K562 (cell line): ENCODE results near the gene PRKAA1. TPM values are rescaled to one million over a fixed set of nuclear protein-coding genes. Genes with fewer than 3 reads are reported as not detected.

Source experiments
- BRCA1 ChIP-seq, 2 experiments: fragments of 450-650 bp in 1 of 2; sonication (generic) in 1 of 2; formaldehyde crosslinking in 1 of 2; IDR thresholded peaks; 2 replicates each; pipeline versions ENCODE4 v1.5.0 to v1.6.1; 2017 to 2020; ENCODE audit warnings: mild to moderate bottlenecking in 1 of 2, missing genetic modification reagents in 1 of 2
- BRD9 ChIP-seq: fragments of 450-650 bp; IDR thresholded peaks from 2 replicates; pipeline ENCODE4 v1.6.1; 2018; ENCODE audit warnings: low read depth; ENCODE audit not compliant: partially characterized antibody
- CTCF ChIP-seq, 3 experiments: IDR thresholded peaks in 2 of 3; conservative IDR thresholded peaks in 1 of 3; 2 replicates each; pipeline ENCODE4 v1.5.1; 2011 to 2012; ENCODE audit warnings: low read length in 3 of 3, mild to moderate bottlenecking in 3 of 3, control low read depth in 2 of 3, improper control_type of control experiment in 1 of 3, inconsistent platforms in 1 of 3, low read depth in 1 of 3, mixed read lengths in 1 of 3, moderate library complexity in 1 of 3; ENCODE audit not compliant: insufficient read depth in 2 of 3
- DDX20 ChIP-seq: fragments of 450-650 bp; IDR thresholded peaks from 2 replicates; pipeline ENCODE4 v1.6.1; 2016; ENCODE audit warnings: missing genetic modification characterization, low read depth, mild to moderate bottlenecking, missing compliant biosample characterization, moderate library complexity
- DPF2 ChIP-seq: fragments of 450-650 bp; IDR thresholded peaks from 2 replicates; pipeline ENCODE4 v1.6.1; 2016
- FUS ChIP-seq: fragments of 200-400 bp; formaldehyde crosslinking; optimal IDR thresholded peaks from 2 replicates; pipeline ENCODE3; 2017; ENCODE audit warnings: low read depth, low read length
- GABPB1 ChIP-seq: sonication (generic); formaldehyde crosslinking; IDR thresholded peaks from 2 replicates; pipeline ENCODE4 v1.8.0; 2022; ENCODE audit warnings: mild to moderate bottlenecking, missing genetic modification reagents
- HES1 ChIP-seq: fragments of 450-650 bp; IDR thresholded peaks from 2 replicates; pipeline ENCODE4 v1.6.1; 2016; ENCODE audit warnings: low read depth, mild to moderate bottlenecking, moderate library complexity
- NCOA1 ChIP-seq: fragments of 450-650 bp; IDR thresholded peaks from 2 replicates; pipeline ENCODE4 v1.6.1; 2016; ENCODE audit warnings: low read depth
- NR2C2 ChIP-seq, 2 experiments: fragments of 200-800 bp in 1 of 2; sonication (Bioruptor generic) in 1 of 2; sonication (generic) in 1 of 2; formaldehyde crosslinking in 1 of 2; IDR thresholded peaks; 2 replicates each; pipeline versions ENCODE4 v1.6.1 to v1.8.0; 2016 to 2022; ENCODE audit warnings: mild to moderate bottlenecking in 1 of 2, missing compliant biosample characterization in 1 of 2, missing genetic modification characterization in 1 of 2, missing genetic modification reagents in 1 of 2
- NRF1 ChIP-seq, 2 experiments: fragments of 450-650 bp; IDR thresholded peaks in 1 of 2; conservative IDR thresholded peaks in 1 of 2; 2 replicates each; pipeline ENCODE4 v1.6.1; 2014; ENCODE audit warnings: mild to moderate bottlenecking in 2 of 2
- PTRF ChIP-seq: fragments of 450-650 bp; IDR thresholded peaks from 2 replicates; pipeline ENCODE4 v1.6.1; 2016; ENCODE audit warnings: mild to moderate bottlenecking, missing genetic modification characterization, missing compliant biosample characterization
- RBM14 ChIP-seq: fragments of 200-400 bp; formaldehyde crosslinking; IDR thresholded peaks from 2 replicates; pipeline ENCODE4 v1.6.1; 2018; ENCODE audit warnings: low read depth, mild to moderate bottlenecking, low read length, moderate library complexity, borderline replicate concordance; ENCODE audit not compliant: insufficient read depth
- SPI1 ChIP-seq: IDR thresholded peaks from 2 replicates; pipeline ENCODE4 v1.6.1; 2011; ENCODE audit warnings: low read depth, low read length, control low read depth, borderline replicate concordance
- SRSF7 ChIP-seq: fragments of 200-400 bp; formaldehyde crosslinking; optimal IDR thresholded peaks from 2 replicates; pipeline ENCODE3; 2017; ENCODE audit warnings: mild to moderate bottlenecking, low read depth, low read length
- XRCC4 ChIP-seq: IDR thresholded peaks from one replicate; pipeline ENCODE4 v1.6.1; 2011; ENCODE audit not compliant: insufficient read depth, insufficient read length; ENCODE audit errors: extremely low read depth
- ZNF23 ChIP-seq: fragments of 250-450 bp; sonication (Bioruptor Pico); IDR thresholded peaks from 2 replicates; pipeline ENCODE4 v1.4.0; 2020; ENCODE audit warnings: mild to moderate bottlenecking
- ZNF354B ChIP-seq: fragments of 250-450 bp; sonication (Bioruptor Pico); IDR thresholded peaks from 2 replicates; pipeline ENCODE4 v1.4.0; 2020
- ZNF57 ChIP-seq: fragments of 450-650 bp; formaldehyde crosslinking; IDR thresholded peaks from 2 replicates; pipeline ENCODE4 v1.4.0; 2020; ENCODE audit warnings: mild to moderate bottlenecking, moderate library complexity
- ZNF717 ChIP-seq: fragments of 250-450 bp; sonication (Bioruptor Pico); IDR thresholded peaks from 2 replicates; pipeline ENCODE4 v1.5.0; 2021
- polyA plus RNA-seq, 8 experiments: library from polyadenylated mRNA; depleted of rRNA in 4 of 8; stranded (reverse) in 5 of 8; unstranded in 3 of 8; fragments of >200 nt; fragmentation: Nextera tagmentation in 2 of 8; fragmentation: Illumina TruSeq in 1 of 8; extraction: Ambion mirVana in 2 of 8; extraction: Trizol in 1 of 8; gene quantifications; 2 replicates each; pipeline versions ENCODE4 v1.2.1 to v1.2.3, GENCODE V29; 2011 to 2014; ENCODE audit warnings: inconsistent platforms in 1 of 8, missing spikeins in 1 of 8
- total RNA-seq, 7 experiments: library from RNA; depleted of rRNA in 6 of 7; stranded (reverse); fragments of >200 nt in 6 of 7; fragmentation: Illumina TruSeq in 2 of 7; extraction: Trizol in 2 of 7; gene quantifications; 2 replicates each; pipeline versions ENCODE4 v1.2.1 to v1.2.3, GENCODE V29; 2011 to 2021; ENCODE audit warnings: low replicate concordance in 1 of 7
- TF ChIP-seq, protein P1 (sequence below), 2 experiments: fragments of 450-650 bp in 1 of 2; IDR thresholded peaks; 2 replicates each; pipeline ENCODE4 v1.6.1; 2011 to 2017; ENCODE audit warnings: low read depth in 2 of 2, antibody characterized with exemption in 1 of 2, borderline replicate concordance in 1 of 2, low read length in 1 of 2, mild to moderate bottlenecking in 1 of 2, mixed read lengths in 1 of 2; ENCODE audit not compliant: control insufficient read depth in 1 of 2

PRKAA1 gene
- total and polyA plus RNA-seq, 9 of the 15 experiments (the other 6 are each of a cell fraction or from before 2014, with no cell fraction given), result 24.5 to 84.0 (median 51.4) TPM

- no peak for TF ChIP-seq CTCF (IDR thresholded peaks at IDR 0.05 in 2 of 3, conservative IDR thresholded peaks at IDR 0.05 in 1 of 3; ENCODE audit: insufficient read depth in 2 of 3, low read depth in 1 of 3, low read length in 3 of 3)
- TF ChIP-seq NRF1 (conservative IDR thresholded peaks at IDR 0.05 in 1 of 2, IDR thresholded peaks at IDR 0.05 in 1 of 2), result peak; percentile 13 to 33; a peak in 1 of 4 replicates
- TF ChIP-seq NCOA1, result peak; percentile 99
- 0 out of 2 replicates have a peak, but pooled peaks have one; percentile 67 for TF ChIP-seq ZNF717 (CRISPR knock-in tag)
- TF ChIP-seq PTRF (tag), result no peak
- TF ChIP-seq GABPB1, result peak; percentile 100
- no peak for TF ChIP-seq FUS
- no peak for TF ChIP-seq ZNF57 (CRISPR knock-in tag)
- peak; percentile 96 for TF ChIP-seq SPI1
- TF ChIP-seq SRSF7, result no peak
- TF ChIP-seq ZNF23 (CRISPR knock-in tag), result no peak
- TF ChIP-seq DPF2, result no peak; the same call in 1 of the 2 replicates
- peak; percentile 99 for TF ChIP-seq NR2C2 (CRISPR knock-in tag; IDR thresholded peaks at IDR 0.05)
- TF ChIP-seq NR2C2 (tag; IDR thresholded peaks at IDR 0.05), result peak; percentile 100
- TF ChIP-seq HES1, result no peak; the same call in 1 of the 2 replicates
- no peak for TF ChIP-seq BRCA1 (IDR thresholded peaks at IDR 0.05)
- TF ChIP-seq BRCA1 (CRISPR knock-in tag; IDR thresholded peaks at IDR 0.05), result no peak
- peak; percentile 100 for TF ChIP-seq BRD9
- TF ChIP-seq, protein P1, sequence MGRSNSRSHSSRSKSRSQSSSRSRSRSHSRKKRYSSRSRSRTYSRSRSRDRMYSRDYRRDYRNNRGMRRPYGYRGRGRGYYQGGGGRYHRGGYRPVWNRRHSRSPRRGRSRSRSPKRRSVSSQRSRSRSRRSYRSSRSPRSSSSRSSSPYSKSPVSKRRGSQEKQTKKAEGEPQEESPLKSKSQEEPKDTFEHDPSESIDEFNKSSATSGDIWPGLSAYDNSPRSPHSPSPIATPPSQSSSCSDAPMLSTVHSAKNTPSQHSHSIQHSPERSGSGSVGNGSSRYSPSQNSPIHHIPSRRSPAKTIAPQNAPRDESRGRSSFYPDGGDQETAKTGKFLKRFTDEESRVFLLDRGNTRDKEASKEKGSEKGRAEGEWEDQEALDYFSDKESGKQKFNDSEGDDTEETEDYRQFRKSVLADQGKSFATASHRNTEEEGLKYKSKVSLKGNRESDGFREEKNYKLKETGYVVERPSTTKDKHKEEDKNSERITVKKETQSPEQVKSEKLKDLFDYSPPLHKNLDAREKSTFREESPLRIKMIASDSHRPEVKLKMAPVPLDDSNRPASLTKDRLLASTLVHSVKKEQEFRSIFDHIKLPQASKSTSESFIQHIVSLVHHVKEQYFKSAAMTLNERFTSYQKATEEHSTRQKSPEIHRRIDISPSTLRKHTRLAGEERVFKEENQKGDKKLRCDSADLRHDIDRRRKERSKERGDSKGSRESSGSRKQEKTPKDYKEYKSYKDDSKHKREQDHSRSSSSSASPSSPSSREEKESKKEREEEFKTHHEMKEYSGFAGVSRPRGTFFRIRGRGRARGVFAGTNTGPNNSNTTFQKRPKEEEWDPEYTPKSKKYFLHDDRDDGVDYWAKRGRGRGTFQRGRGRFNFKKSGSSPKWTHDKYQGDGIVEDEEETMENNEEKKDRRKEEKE (IDR thresholded peaks at IDR 0.05; ENCODE audit: borderline replicate concordance in 1 of 2, control insufficient read depth in 1 of 2, low read depth in 2 of 2, low read length in 1 of 2), result peak in 1 of 2 experiments; percentile 99; a peak in 2 of 4 replicates
- TF ChIP-seq RBM14, result no peak
- TF ChIP-seq ZNF354B, result no peak; the same call in 1 of the 2 replicates
- no peak for TF ChIP-seq XRCC4
- no peak for TF ChIP-seq DDX20 (tag)
Measured at GRCh38 chr5:40834849-40835787, 36.9 kb upstream of the PRKAA1 start, which contains the start of gene RPL37 (continued).
